ENCODE data around the gene FAH. TPM values are rescaled to one million over a fixed set of nuclear protein-coding genes. Genes with fewer than 3 reads are reported as not detected.

The FAH gene
- total RNA-seq, 1 donor from 2014 or later = 21.9 TPM

DNA sequence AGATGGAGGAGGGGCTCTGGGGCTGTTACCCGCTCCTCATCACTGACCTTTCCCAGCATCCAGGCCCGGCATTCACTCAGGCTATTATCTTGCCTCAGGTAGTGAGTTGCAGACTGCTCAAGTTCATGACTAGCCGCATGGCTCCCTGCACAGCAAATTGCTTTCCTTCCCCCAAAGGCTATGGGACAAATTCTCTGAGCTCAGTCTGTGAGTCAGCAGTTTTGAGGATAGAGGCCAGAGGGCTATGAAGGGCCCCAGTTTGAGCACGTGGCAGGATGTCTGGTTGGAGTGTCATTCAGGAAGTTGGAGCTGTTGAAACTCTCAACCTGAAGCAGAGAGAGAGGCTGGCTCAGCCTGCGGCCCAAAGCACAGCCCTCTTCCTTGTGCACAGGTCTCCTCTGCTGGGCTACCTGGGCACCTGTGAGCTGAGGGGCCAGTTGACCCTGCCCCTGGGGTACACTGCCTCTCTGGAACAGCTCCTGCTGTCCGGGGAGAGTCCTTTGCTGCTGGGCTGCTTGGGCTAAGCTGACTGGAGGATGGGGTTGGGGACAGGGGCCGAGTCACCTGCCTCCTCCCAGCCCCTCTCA is 7.9 kb downstream of the FAH start:
- no peaks in the 10 kb centered on the region for H3K9me3 Mint-ChIP-seq (ENCODE audit: unreplicated experiment)
- H3K79me2 ChIP-seq (ENCODE audit: insufficient read depth, low read length) = no peaks in the 10 kb centered on the region
- no peaks in the 10 kb centered on the region for H3K27me3 Mint-ChIP-seq (ENCODE audit: low read depth, unreplicated experiment)
- H3K9ac ChIP-seq (ENCODE audit: low read length) = no peak overlapping the region
- H3K27ac Mint-ChIP-seq (ENCODE audit: unreplicated experiment) = peak overlapping the region; percentile 94
- DNase-seq (ENCODE audit: low read depth) = peak; percentile 87
- H3K4me2 ChIP-seq (ENCODE audit: low read length) = peak overlapping the region; percentile 56
- H3K4me3 ChIP-seq (ENCODE audit: insufficient read depth, low read depth, low read length) = no peak overlapping the region
- peaks cover 36% of the 10 kb centered on the region for H3K36me3 Mint-ChIP-seq (ENCODE audit: low read depth, unreplicated experiment)
- H3K9me3 ChIP-seq (ENCODE audit: insufficient read depth, low read depth, low read length) = no peaks in the 10 kb centered on the region
- H3K4me1 Mint-ChIP-seq (ENCODE audit: low read depth, unreplicated experiment) = peaks cover 19% of the 10 kb centered on the region
- H3K27ac ChIP-seq (ENCODE audit: low read depth, low read length) = peak overlapping the region; percentile 68
- peak; percentile 56 for FAIRE-seq
- peaks cover 11% of the 10 kb centered on the region for H3K4me1 ChIP-seq (ENCODE audit: insufficient read depth, low read length)
- no peaks in the 10 kb centered on the region for H3K27me3 ChIP-seq (ENCODE audit: insufficient read depth, low read length)
- H2AFZ ChIP-seq (ENCODE audit: low read depth, low read length) = peak overlapping the region; percentile 76
- no peak for TF ChIP-seq EZH2 (IDR thresholded peaks at IDR 0.05; ENCODE audit: insufficient read depth, low read length)
- no peak for TF ChIP-seq CTCF (IDR thresholded peaks at IDR 0.05; ENCODE audit: insufficient read depth, low read depth, low read length)
- no peaks in the 10 kb centered on the region for H3K36me3 ChIP-seq (ENCODE audit: insufficient read depth, low read length)
- no peaks in the 10 kb centered on the region for H4K20me1 ChIP-seq (ENCODE audit: insufficient read depth, low read length)
- H3K4me3 Mint-ChIP-seq (ENCODE audit: unreplicated experiment) = no peak overlapping the region

DNA sequence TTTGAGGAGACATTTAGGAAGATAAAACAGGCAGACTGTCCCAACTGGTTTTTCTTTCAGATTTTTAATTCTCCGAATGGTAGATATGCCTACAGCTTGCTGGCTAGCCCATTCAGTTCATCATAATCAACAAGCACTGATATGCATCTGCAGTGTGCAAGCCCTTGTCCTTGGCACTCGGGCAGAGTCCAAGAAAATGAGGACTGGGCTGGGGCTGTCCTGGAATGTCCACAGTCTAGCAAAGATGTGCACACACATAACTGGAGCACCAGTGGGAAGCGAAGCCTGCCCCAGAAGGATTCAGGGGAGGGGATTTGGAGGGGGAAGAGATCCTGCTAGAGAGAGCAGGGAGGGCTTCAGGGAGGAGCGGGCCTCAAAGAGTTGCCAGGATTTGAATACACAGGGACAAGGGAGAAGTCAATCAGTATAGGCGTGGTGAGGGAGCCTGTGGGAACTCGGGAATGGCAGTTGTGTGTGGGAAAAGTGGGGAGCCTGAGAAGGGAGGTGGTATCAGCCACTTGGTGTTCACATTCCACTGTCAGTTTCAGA is 8.7 kb downstream of the FAH start:
- no peaks in the 10 kb centered on the region for H3K9me3 Mint-ChIP-seq (ENCODE audit: unreplicated experiment)
- H2AFZ ChIP-seq (ENCODE audit: low read depth, low read length) = no peak overlapping the region
- H3K4me1 Mint-ChIP-seq (ENCODE audit: low read depth, unreplicated experiment) = peaks cover 17% of the 10 kb centered on the region
- H3K4me3 Mint-ChIP-seq (ENCODE audit: unreplicated experiment) = peak overlapping the region; percentile 41
- H3K36me3 ChIP-seq (ENCODE audit: insufficient read depth, low read length) = no peaks in the 10 kb centered on the region
- no peaks in the 10 kb centered on the region for H3K9me3 ChIP-seq (ENCODE audit: insufficient read depth, low read depth, low read length)
- peak overlapping the region; percentile 83 for H3K27ac Mint-ChIP-seq (ENCODE audit: unreplicated experiment)
- no peaks in the 10 kb centered on the region for H4K20me1 ChIP-seq (ENCODE audit: insufficient read depth, low read length)
- H3K79me2 ChIP-seq (ENCODE audit: insufficient read depth, low read length) = no peaks in the 10 kb centered on the region
- no peaks in the 10 kb centered on the region for H3K27me3 ChIP-seq (ENCODE audit: insufficient read depth, low read length)
- FAIRE-seq (no peak), DNase-seq (ENCODE audit: low read depth) (no peak)
- no peak overlapping the region for H3K4me3 ChIP-seq (ENCODE audit: insufficient read depth, low read depth, low read length)
- no peaks in the 10 kb centered on the region for H3K27me3 Mint-ChIP-seq (ENCODE audit: low read depth, unreplicated experiment)
- H3K36me3 Mint-ChIP-seq (ENCODE audit: low read depth, unreplicated experiment) = peaks cover 33% of the 10 kb centered on the region
- H3K4me2 ChIP-seq (ENCODE audit: low read length) = no peak overlapping the region
- H3K9ac ChIP-seq (ENCODE audit: low read length) = no peak overlapping the region
- H3K4me1 ChIP-seq (ENCODE audit: insufficient read depth, low read length) = peaks cover 11% of the 10 kb centered on the region
- H3K27ac ChIP-seq (ENCODE audit: low read depth, low read length) = no peak overlapping the region
- TF ChIP-seq CTCF (IDR thresholded peaks at IDR 0.05; ENCODE audit: insufficient read depth, low read depth, low read length) (no peak), EZH2 (IDR thresholded peaks at IDR 0.05; ENCODE audit: insufficient read depth, low read length) (no peak)

DNA sequence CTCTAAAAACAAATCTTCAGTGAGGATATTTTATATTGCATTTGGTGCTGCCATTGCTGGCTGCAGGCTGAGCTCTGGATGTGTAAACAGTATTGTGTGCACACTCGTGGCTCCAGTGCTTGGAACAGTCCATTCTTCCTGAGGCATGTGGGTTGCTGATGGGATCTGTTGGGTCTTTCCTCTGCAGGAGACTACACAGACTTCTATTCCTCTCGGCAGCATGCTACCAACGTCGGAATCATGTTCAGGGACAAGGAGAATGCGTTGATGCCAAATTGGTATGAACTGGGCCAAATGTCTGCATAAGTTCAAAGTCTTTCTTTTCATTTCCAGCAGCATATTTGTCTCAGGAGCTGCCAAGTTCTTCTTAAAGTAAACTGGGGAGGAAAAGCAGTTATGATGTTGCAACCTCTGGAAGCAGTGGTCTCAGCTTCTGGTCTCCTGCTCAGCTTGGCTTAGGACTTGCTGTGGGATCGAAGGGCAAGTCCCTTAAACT is 9.3 kb downstream of the FAH start:
- Mint-ChIP-seq H3K36me3 (ENCODE audit: low read depth, unreplicated experiment) (peaks cover 33% of the 10 kb centered on the region), H3K27ac (ENCODE audit: unreplicated experiment) (no peak overlapping the region), H3K4me1 (ENCODE audit: low read depth, unreplicated experiment) (peaks cover 17% of the 10 kb centered on the region), H3K4me3 (ENCODE audit: unreplicated experiment) (no peak overlapping the region), H3K27me3 (ENCODE audit: low read depth, unreplicated experiment) (no peaks in the 10 kb centered on the region), H3K9me3 (ENCODE audit: unreplicated experiment) (no peaks in the 10 kb centered on the region)
- H3K36me3 ChIP-seq (ENCODE audit: insufficient read depth, low read length) = no peaks in the 10 kb centered on the region
- no peak for DNase-seq (ENCODE audit: low read depth)
- H3K4me2 ChIP-seq (ENCODE audit: low read length) = no peak overlapping the region
- H3K9me3 ChIP-seq (ENCODE audit: insufficient read depth, low read depth, low read length) = no peaks in the 10 kb centered on the region
- H4K20me1 ChIP-seq (ENCODE audit: insufficient read depth, low read length) = no peaks in the 10 kb centered on the region
- H3K4me3 ChIP-seq (ENCODE audit: insufficient read depth, low read depth, low read length) = no peak overlapping the region
- H3K27me3 ChIP-seq (ENCODE audit: insufficient read depth, low read length) = no peaks in the 10 kb centered on the region
- no peaks in the 10 kb centered on the region for H3K79me2 ChIP-seq (ENCODE audit: insufficient read depth, low read length)
- H3K27ac ChIP-seq (ENCODE audit: low read depth, low read length) = no peak overlapping the region
- no peak for FAIRE-seq
- TF ChIP-seq EZH2 (IDR thresholded peaks at IDR 0.05; ENCODE audit: insufficient read depth, low read length) = no peak
- no peak for TF ChIP-seq CTCF (IDR thresholded peaks at IDR 0.05; ENCODE audit: insufficient read depth, low read depth, low read length)
- H3K4me1 ChIP-seq (ENCODE audit: insufficient read depth, low read length) = peaks cover 11% of the 10 kb centered on the region
- H2AFZ ChIP-seq (ENCODE audit: low read depth, low read length) = no peak overlapping the region
- H3K9ac ChIP-seq (ENCODE audit: low read length) = no peak overlapping the region

Data from astrocyte (in vitro differentiated cells and primary cell).